Subcutaneous abdominal adipose tissue (tissue), 5 donors: ENCODE measurements around the gene EEF1G.
A peak's percentile ranks its signal among the peaks of the same experiment; 100 is the strongest.
"Not testable (repeated sequence)": the region's sequence is repeated elsewhere in the genome, so short reads cannot be mapped to it uniquely, and the experiment has no call there.

Experiments
- H3K27ac ChIP-seq: one replicate; pipeline ENCODE4 v1.7.0; 2013; ENCODE audit warnings: low read depth, mild to moderate bottlenecking, inconsistent platforms, low read length, moderate library complexity
- H3K27me3 ChIP-seq, 5 donors: one replicate each; pipeline ENCODE4 v1.7.0; 2013; ENCODE audit warnings: low read length in 5 of 5, inconsistent platforms in 1 of 5; ENCODE audit not compliant: control insufficient read depth in 5 of 5, insufficient read depth in 4 of 5
- H3K36me3 ChIP-seq, 5 donors: one replicate each; pipeline ENCODE4 v1.7.0; 2013; ENCODE audit warnings: low read length in 5 of 5; ENCODE audit not compliant: control insufficient read depth in 5 of 5, insufficient read depth in 5 of 5
- H3K4me1 ChIP-seq, 5 donors: one replicate each; pipeline ENCODE4 v1.7.0; 2013; ENCODE audit warnings: low read length in 5 of 5, mild to moderate bottlenecking in 3 of 5, moderate library complexity in 1 of 5; ENCODE audit not compliant: control insufficient read depth in 5 of 5, insufficient read depth in 5 of 5
- H3K4me3 ChIP-seq, 5 donors: one replicate each; pipeline ENCODE4 v1.7.0; 2013; ENCODE audit warnings: low read length in 5 of 5, low read depth in 1 of 5
- H3K9ac ChIP-seq, 5 donors: one replicate each; pipeline ENCODE4 v1.7.0; 2013; ENCODE audit warnings: low read length in 5 of 5, mild to moderate bottlenecking in 4 of 5, moderate library complexity in 3 of 5
- H3K9me3 ChIP-seq, 5 donors: one replicate each; pipeline ENCODE4 v1.7.0; 2013; ENCODE audit warnings: low read length in 5 of 5; ENCODE audit not compliant: control insufficient read depth in 5 of 5
- donor health status: healthy.
- donor health status: healthy.
- donor health status: healthy.
- donor health status: healthy.
- donor health status: healthy.

The EEF1G gene

GRCh38 chr11:62593434-62594044 is 19.8 kb upstream of the EEF1G start:
- Histone ChIP-seq H3K4me1 (peaks cover 2 to 42% (median 32%) of the 10 kb centered on the region in 5 donors), H3K36me3 (peaks cover 3 to 55% (median 51%) of the 10 kb centered on the region in 5 donors), H3K9me3 (no peaks in the 10 kb centered on the region), H3K27me3 (no peaks in the 10 kb centered on the region), H3K9ac (no peak overlapping the region), H3K4me3 (no peak overlapping the region), H3K27ac (peak overlapping the region; percentile 96)

GRCh38 chr11:62592989-62593421 is 19.3 kb upstream of the EEF1G start:
- Histone ChIP-seq H3K27ac (peak overlapping the region; percentile 96), H3K9ac (peak overlapping the region in 4 of 5 donors; percentile 32 to 98 (median 84)), H3K9me3 (no peaks in the 10 kb centered on the region), H3K4me3 (no peak overlapping the region), H3K36me3 (peaks cover 3 to 55% (median 49%) of the 10 kb centered on the region in 5 donors), H3K4me1 (peaks cover 2 to 39% (median 31%) of the 10 kb centered on the region in 5 donors), H3K27me3 (no peaks in the 10 kb centered on the region)

- H3K27ac ChIP-seq: peak overlapping the region; percentile 96
- peaks cover 10 to 55% (median 49%) of the 10 kb centered on the region in 5 donors for H3K36me3 ChIP-seq
Measured at GRCh38 chr11:62592146-62592815, 18.6 kb upstream of the EEF1G start.

GRCh38 chr11:62591448-62592145 is 17.9 kb upstream of the EEF1G start, which contains the start of gene TUT1:
TSS of gene TUT1 (minus strand) at chr11:62591523. CDS start at chr11:62591485, 38 bp downstream.
- H3K27ac ChIP-seq: peak within 1 kb of the TSS; percentile 96
- peaks cover 2 to 39% (median 31%) of the 10 kb centered on the region in 5 donors for H3K4me1 ChIP-seq
- no peaks in the 10 kb centered on the region for H3K27me3 ChIP-seq
- peaks cover 10 to 51% (median 45%) of the 10 kb centered on the region in 5 donors for H3K36me3 ChIP-seq
- peak within 1 kb of the TSS; percentile 80 to 93 (median 86) for H3K4me3 ChIP-seq
- no peaks in the 10 kb centered on the region for H3K9me3 ChIP-seq
- peak within 1 kb of the TSS; percentile 92 to 98 (median 95) for H3K9ac ChIP-seq

More at GRCh38 chr11:62592146-62592815, 18.6 kb upstream of the EEF1G start:
- Histone ChIP-seq H3K27me3 (no peaks in the 10 kb centered on the region), H3K4me3 (peak overlapping the region; percentile 53 to 93 (median 86)), H3K9ac (peak overlapping the region; percentile 41 to 98 (median 90)), H3K4me1 (peaks cover 2 to 39% (median 31%) of the 10 kb centered on the region in 5 donors), H3K9me3 (no peaks in the 10 kb centered on the region)

- H3K4me3 ChIP-seq: no peak overlapping the region
- no peaks in the 10 kb centered on the region for H3K9me3 ChIP-seq
- peaks cover 10 to 40% (median 28%) of the 10 kb centered on the region in 5 donors for H3K36me3 ChIP-seq
- H3K9ac ChIP-seq: no peak overlapping the region
- H3K27ac ChIP-seq: no peak overlapping the region
- peaks cover 2 to 38% (median 31%) of the 10 kb centered on the region in 5 donors for H3K4me1 ChIP-seq
- H3K27me3 ChIP-seq: no peaks in the 10 kb centered on the region
Measured at GRCh38 chr11:62588966-62589637, 15.4 kb upstream of the EEF1G start.

- H3K9ac ChIP-seq, H3K4me1 ChIP-seq, H3K4me3 ChIP-seq, H3K9me3 ChIP-seq, H3K27ac ChIP-seq, H3K27me3 ChIP-seq: not testable (repeated sequence)
- H3K36me3 ChIP-seq: peaks cover 14 to 57% (median 32%) of the 10 kb centered on the region in 5 donors
Measured at GRCh38 chr11:62585356-62585755, 11.7 kb upstream of the EEF1G start.

GRCh38 chr11:62581735-62582134 is 8.0 kb upstream of the EEF1G start:
- not testable (repeated sequence) for H3K27me3 ChIP-seq, H3K4me3 ChIP-seq, H3K9ac ChIP-seq, H3K9me3 ChIP-seq, H3K27ac ChIP-seq
- Histone ChIP-seq H3K36me3 (peaks cover 11 to 59% (median 28%) of the 10 kb centered on the region in 5 donors), H3K4me1 (peaks cover 0 to 15% (median 7%) of the 10 kb centered on the region in 5 donors)

GRCh38 chr11:62580959-62581715 is 7.4 kb upstream of the EEF1G start:
- Histone ChIP-seq H3K27ac (no peak overlapping the region), H3K36me3 (peaks cover 9 to 62% (median 34%) of the 10 kb centered on the region in 5 donors)

GRCh38 chr11:62579252-62579651 is 5.6 kb upstream of the EEF1G start:
- no peak overlapping the region for H3K4me3 ChIP-seq
- H3K27ac ChIP-seq: peak overlapping the region; percentile 100
- H3K36me3 ChIP-seq: peaks cover 7 to 53% (median 32%) of the 10 kb centered on the region in 5 donors

More at GRCh38 chr11:62580959-62581715, 7.4 kb upstream of the EEF1G start:
- H3K9me3 ChIP-seq: no peaks in the 10 kb centered on the region
- no peak overlapping the region for H3K9ac ChIP-seq
- H3K27me3 ChIP-seq: no peaks in the 10 kb centered on the region
- peaks cover 0 to 21% (median 13%) of the 10 kb centered on the region in 5 donors for H3K4me1 ChIP-seq
- no peak overlapping the region for H3K4me3 ChIP-seq

More at GRCh38 chr11:62579252-62579651, 5.6 kb upstream of the EEF1G start:
- H3K9ac ChIP-seq: no peak overlapping the region
- H3K4me1 ChIP-seq: peaks cover 0 to 40% (median 32%) of the 10 kb centered on the region in 5 donors
- no peaks in the 10 kb centered on the region for H3K9me3 ChIP-seq
- no peaks in the 10 kb centered on the region for H3K27me3 ChIP-seq
